NB4 (cell line): ENCODE results near the gene ULBP1.

Experiments
- CTCF ChIP-seq: IDR thresholded peaks from one replicate; pipeline ENCODE4 v1.5.1; 2012; ENCODE audit warnings: low read depth, low read length
- POLR2A ChIP-seq: IDR thresholded peaks from 2 replicates; pipeline ENCODE4 v1.6.1; 2011; ENCODE audit warnings: mild to moderate bottlenecking; ENCODE audit not compliant: insufficient read length; ENCODE audit errors: extremely low read depth

- no peak for TF ChIP-seq CTCF
- no peak for TF ChIP-seq POLR2A
Measured at GRCh38 chr6:149964308-149965193, 808 bp downstream of the ULBP1 start.
